Psoas muscle (tissue), 8 donors: Measurements from ENCODE around the gene BAG5. TPM values are rescaled to one million over a fixed set of nuclear protein-coding genes. Genes with fewer than 3 reads are reported as not detected.

Experiments
- ATAC-seq, 4 donors: fragments of 200-7000 bp; cut with Tn5 transposase; one replicate each; pipeline ENCODE4 v1.9.1; 2020; ENCODE audit warnings: moderate library complexity in 3 of 4, mild to moderate bottlenecking in 2 of 4
- DNase-seq, 2 donors: peaks; one replicate each; pipeline ENCODE4 v3.0.0-alpha.2; 2020
- H3K27ac ChIP-seq: fragments of 200-600 bp; one replicate; pipeline ENCODE4 v1.8.0; 2022
- H3K27me3 ChIP-seq, 3 donors: fragments of 200-600 bp in 1 of 3; one replicate each; pipeline versions ENCODE4 v1.6.1 to v1.8.0; 2013 to 2022; ENCODE audit warnings: low read length in 2 of 3, mild to moderate bottlenecking in 2 of 3, moderate library complexity in 1 of 3; ENCODE audit not compliant: insufficient read depth in 3 of 3
- H3K36me3 ChIP-seq, 2 donors: fragments of 200-600 bp in 1 of 2; one replicate each; pipeline versions ENCODE4 v1.6.1 to v1.8.0; 2013 to 2022; ENCODE audit warnings: low read depth in 1 of 2, mild to moderate bottlenecking in 1 of 2, moderate library complexity in 1 of 2; ENCODE audit not compliant: insufficient read depth in 1 of 2
- H3K4me1 ChIP-seq: fragments of 200-600 bp; one replicate; pipeline ENCODE4 v1.8.0; 2022
- H3K4me3 ChIP-seq: fragments of 200-600 bp; one replicate; pipeline ENCODE4 v1.8.0; 2022; ENCODE audit warnings: mild to moderate bottlenecking
- H3K9me3 ChIP-seq: fragments of 200-600 bp; one replicate; pipeline ENCODE4 v1.8.0; 2022
- CTCF ChIP-seq: fragments of 200-600 bp; IDR thresholded peaks from one replicate; pipeline ENCODE4 v1.8.0; 2022; ENCODE audit warnings: antibody characterized with exemption
- WGBS, 3 donors: extraction: QIAGEN DNeasy Blood & Tissue Kit; methylation state at CpG; one replicate each; pipeline versions ENCODE4 v1.1.6 to v1.1.7; 2013; 5-methylcytosine and 5-hydroxymethylcytosine counted together
- intact Hi-C, 2 donors: fragments of 100-400 bp; cut with DNase I; formaldehyde crosslinking; loops; one replicate each; pipeline versions ENCODE4 v1.11.0 to v1.14.2; 2022
- polyA plus RNA-seq, 3 donors: library from polyadenylated mRNA; stranded (reverse); fragments of 200-250 nt; gene quantifications; one replicate each; pipeline ENCODE4 v1.2.3, GENCODE V29; 2013
- total RNA-seq, 4 donors: library from RNA; stranded (reverse); fragmentation: NEBNext Ultra II Directional in 2 of 4; extraction: Animal tissue kit (Norgen Biotek cat#: 25700) in 2 of 4; gene quantifications; one replicate each; pipeline versions ENCODE4 v1.2.1 to v1.2.4, GENCODE V29; 2021 to 2023
- donor health status: healthy with polysubstance abuse.
- donor health status: DM: no; HTN: no; CAD: no; lungs with moderate emphysema.
- donor health status: Bipolar disorder and iron deficiency.
- donor health status: healthy.
- donor health status: DM: yes; HTN: yes; CAD: no.
- donor health status: DM: no; HTN: no; CAD: no.
- donor health status: DM: no; HTN: no; CAD: no.
- donor health status: DM: yes; HTN: yes; CAD: no.

Gene BAG5
- total and polyA plus RNA-seq, 7 donors: 8.7 to 29.5 (median 17.9) TPM

DNA sequence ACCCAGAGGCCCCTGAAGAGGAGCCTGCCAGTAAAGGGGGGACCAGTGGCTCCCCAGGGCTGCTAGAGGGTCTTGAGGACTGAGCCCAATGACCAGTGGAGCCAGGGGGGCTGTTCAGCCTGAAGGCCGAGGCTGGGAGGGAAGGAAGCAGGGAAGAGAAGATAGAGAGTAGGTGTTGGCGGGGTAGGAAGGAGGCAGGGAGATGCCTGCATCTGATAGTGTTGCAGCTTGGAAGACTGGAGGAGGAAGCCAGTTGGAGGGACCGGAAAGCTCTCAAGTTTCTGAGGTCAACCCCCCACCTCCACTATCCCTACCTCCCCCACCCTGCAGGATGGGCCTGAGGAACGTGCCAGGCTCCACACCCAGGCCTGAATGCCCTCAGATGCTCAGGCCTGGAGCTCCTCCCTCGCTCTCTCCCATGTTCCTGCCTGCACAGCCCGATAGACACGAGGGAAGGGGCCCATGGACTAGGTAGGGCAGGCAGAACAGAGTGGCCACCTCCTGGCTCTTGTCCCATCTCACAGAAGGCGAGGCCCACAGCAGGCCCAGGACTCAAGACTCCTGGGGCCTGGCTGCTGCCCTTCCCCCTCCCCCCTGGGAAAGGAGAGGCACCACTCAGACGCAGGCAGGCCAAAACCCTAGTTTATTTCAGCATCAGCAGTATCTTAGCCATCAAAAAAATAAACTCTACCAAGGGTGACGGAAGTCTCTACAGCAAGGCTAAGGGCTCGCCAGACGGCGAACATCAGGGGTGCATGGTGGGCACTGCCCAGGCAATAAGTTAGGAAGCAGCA lies 43.2 kb downstream of the BAG5 start:
- Histone ChIP-seq H3K9me3 (no peaks in the 10 kb centered on the region), H3K4me1 (peaks cover 22% of the 10 kb centered on the region), H3K27me3 (peaks cover 0 to 24% (median 15%) of the 10 kb centered on the region in 3 donors), H3K4me3 (no peak overlapping the region), H3K27ac (no peak overlapping the region), H3K36me3 (no peaks in the 10 kb centered on the region)
- TF ChIP-seq CTCF: no peak
- ATAC-seq (no peak), DNase-seq (no peak)
- intact Hi-C loops: loop anchor here in 1 of 2 donors (2.0 kb wide), 1 partner anchor 28 kb away; no protein-coding TSS in a partner anchor
- 46 to 55% (median 49%) methylated on average over 13 of the region's 13 CpGs for WGBS, 3 donors

DNA sequence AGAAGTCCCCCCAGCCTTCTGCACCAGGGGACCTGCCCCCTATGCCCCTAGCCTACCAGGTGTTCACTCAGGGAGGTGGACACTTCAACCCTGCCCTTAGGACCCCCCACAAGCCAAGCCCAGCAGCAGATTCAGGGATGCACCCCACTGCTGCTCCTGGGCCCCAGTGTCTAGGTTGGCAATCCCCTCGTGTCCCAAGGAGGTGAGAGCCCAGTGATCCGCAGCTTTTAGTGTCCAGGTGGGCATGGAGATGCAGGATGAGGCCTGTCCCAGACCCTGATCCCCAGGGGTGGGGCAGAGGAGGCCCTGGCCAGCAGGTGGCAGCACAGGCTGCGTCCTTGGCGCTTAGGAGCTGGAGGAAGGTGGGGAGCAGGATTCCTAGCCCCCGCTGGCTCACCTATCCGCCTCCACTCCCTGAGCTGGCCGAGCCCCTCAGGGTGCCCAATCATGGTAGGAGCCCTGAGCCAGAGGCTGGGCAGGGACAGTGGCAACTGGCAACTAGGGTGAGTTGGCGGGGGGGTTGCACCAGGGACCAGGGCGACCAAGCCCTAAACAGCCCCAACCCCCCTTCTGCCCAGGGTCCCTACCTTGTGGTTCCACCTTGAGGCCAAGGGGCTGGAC lies 43.9 kb downstream of the BAG5 start:
- intact Hi-C loops: loop anchor here (1.0 to 2.0 kb wide), 2 partner anchors 28 to 29 kb away; no protein-coding TSS in a partner anchor
- WGBS, 3 donors: 30 to 41% (median 36%) methylated on average over 9 of the region's 9 CpGs
- Histone ChIP-seq H3K4me1 (peaks cover 26% of the 10 kb centered on the region), H3K27me3 (peaks cover 0 to 24% (median 15%) of the 10 kb centered on the region in 3 donors), H3K4me3 (no peak overlapping the region), H3K36me3 (no peaks in the 10 kb centered on the region), H3K27ac (no peak overlapping the region), H3K9me3 (no peaks in the 10 kb centered on the region)
- peak; percentile 53 to 78 (median 65) for ATAC-seq
- TF ChIP-seq CTCF: peak; percentile 91
- peak; percentile 71 to 86 for DNase-seq

GRCh38 chr14:103517721-103518421 lies 44.6 kb downstream of the BAG5 start:
- peak in 1 of 2 donors; percentile 59 for DNase-seq
- ATAC-seq: no peak
- no peaks in the 10 kb centered on the region for H3K36me3 ChIP-seq
- H3K4me1 ChIP-seq: peaks cover 28% of the 10 kb centered on the region
- H3K9me3 ChIP-seq: no peaks in the 10 kb centered on the region
- no peak overlapping the region for H3K27ac ChIP-seq
- TF ChIP-seq CTCF: no peak
- WGBS, 3 donors: 28 to 34% (median 33%) methylated on average over 19 to 20 of the region's 20 CpGs
- H3K4me3 ChIP-seq: no peak overlapping the region
- intact Hi-C loops: loop anchor here (1.0 to 2.0 kb wide), 2 partner anchors 29 kb away; no protein-coding TSS in a partner anchor
- peaks cover 0 to 19% (median 15%) of the 10 kb centered on the region in 3 donors for H3K27me3 ChIP-seq

- no peaks in the 10 kb centered on the region for H3K9me3 ChIP-seq
- TF ChIP-seq CTCF: no peak
- ATAC-seq (no peak), DNase-seq (peak in 1 of 2 donors; percentile 50)
- no peak overlapping the region for H3K27ac ChIP-seq
- no peaks in the 10 kb centered on the region for H3K36me3 ChIP-seq
- intact Hi-C loops: no loop called here
- H3K27me3 ChIP-seq: peaks cover 0 to 16% (median 12%) of the 10 kb centered on the region in 3 donors
- 59 to 71% (median 70%) methylated on average over 10 of the region's 10 CpGs for WGBS, 3 donors
- H3K4me1 ChIP-seq: peaks cover 33% of the 10 kb centered on the region
- no peak overlapping the region for H3K4me3 ChIP-seq
Observed at GRCh38 chr14:103517174-103517566, 45.3 kb downstream of the BAG5 start.
